ENCODE data around the gene RERG. TPM values are rescaled to one million over a fixed set of nuclear protein-coding genes. Genes with fewer than 3 reads are reported as not detected.

The RERG gene
- total and polyA plus RNA-seq, 2 experiments from 2014 or later, result 1.1 to 1.5 TPM

DNA sequence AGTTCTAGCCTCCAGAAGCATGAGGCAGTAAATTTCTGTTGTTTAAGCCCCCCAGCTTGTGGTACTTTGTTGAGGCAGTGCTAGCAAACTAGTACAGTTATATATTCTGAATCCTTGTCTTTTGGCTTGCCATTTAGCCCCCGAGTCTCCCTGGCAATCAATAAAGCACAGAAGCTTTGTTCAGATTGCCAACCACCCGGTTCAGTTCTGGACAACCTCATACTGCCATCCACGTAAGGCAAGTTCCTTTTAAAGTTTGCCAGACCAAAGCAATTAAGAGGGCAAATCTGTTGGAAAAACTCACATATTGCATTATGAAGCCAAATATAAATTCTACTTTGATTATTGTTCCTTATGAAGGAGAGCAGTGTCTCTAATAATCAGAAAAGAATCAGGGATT is 67.1 kb downstream of the RERG start:
- H3K4me1 ChIP-seq (ENCODE audit: insufficient read depth), result no peaks in the 10 kb centered on the region
- no peaks in the 10 kb centered on the region for H3K9me2 ChIP-seq (ENCODE audit: insufficient read depth)
- H3K4me3 Mint-ChIP-seq, result no peak overlapping the region
- no peak overlapping the region for H3K4me2 ChIP-seq
- no peaks in the 10 kb centered on the region; the same call in 2 of the 3 replicates for H3K9me3 Mint-ChIP-seq
- H4K20me1 ChIP-seq (replicated peaks; ENCODE audit: insufficient read depth), result no peaks in the 10 kb centered on the region; the same call in 1 of the 2 replicates
- no peaks in the 10 kb centered on the region for H3K36me3 ChIP-seq (ENCODE audit: insufficient read depth)
- peaks cover 2% of the 10 kb centered on the region for H3K27me3 Mint-ChIP-seq (ENCODE audit: insufficient read depth, low read depth, poor library complexity)
- no peaks in the 10 kb centered on the region for H3K27me3 ChIP-seq (ENCODE audit: insufficient read depth)
- no peak for TF ChIP-seq ZNF331 (CRISPR knock-in tag; IDR thresholded peaks at IDR 0.05; ENCODE audit: low read depth)
- TF ChIP-seq ZNF114 (CRISPR knock-in tag; IDR thresholded peaks at IDR 0.05), result no peak
- TF ChIP-seq POLR2AphosphoS5 (IDR thresholded peaks at IDR 0.05; ENCODE audit: low read depth), result no peak
- no peak for TF ChIP-seq NANOG (IDR thresholded peaks at IDR 0.05; ENCODE audit: borderline replicate concordance)
- TF ChIP-seq STAT1 (IDR thresholded peaks at IDR 0.05; ENCODE audit: unreplicated experiment), result no peak
- TF ChIP-seq EZH2phosphoT487 (IDR thresholded peaks at IDR 0.05; ENCODE audit: unreplicated experiment), result no peak
- TF ChIP-seq ETS1 (IDR thresholded peaks at IDR 0.05), result no peak
- TF ChIP-seq, protein P1, sequence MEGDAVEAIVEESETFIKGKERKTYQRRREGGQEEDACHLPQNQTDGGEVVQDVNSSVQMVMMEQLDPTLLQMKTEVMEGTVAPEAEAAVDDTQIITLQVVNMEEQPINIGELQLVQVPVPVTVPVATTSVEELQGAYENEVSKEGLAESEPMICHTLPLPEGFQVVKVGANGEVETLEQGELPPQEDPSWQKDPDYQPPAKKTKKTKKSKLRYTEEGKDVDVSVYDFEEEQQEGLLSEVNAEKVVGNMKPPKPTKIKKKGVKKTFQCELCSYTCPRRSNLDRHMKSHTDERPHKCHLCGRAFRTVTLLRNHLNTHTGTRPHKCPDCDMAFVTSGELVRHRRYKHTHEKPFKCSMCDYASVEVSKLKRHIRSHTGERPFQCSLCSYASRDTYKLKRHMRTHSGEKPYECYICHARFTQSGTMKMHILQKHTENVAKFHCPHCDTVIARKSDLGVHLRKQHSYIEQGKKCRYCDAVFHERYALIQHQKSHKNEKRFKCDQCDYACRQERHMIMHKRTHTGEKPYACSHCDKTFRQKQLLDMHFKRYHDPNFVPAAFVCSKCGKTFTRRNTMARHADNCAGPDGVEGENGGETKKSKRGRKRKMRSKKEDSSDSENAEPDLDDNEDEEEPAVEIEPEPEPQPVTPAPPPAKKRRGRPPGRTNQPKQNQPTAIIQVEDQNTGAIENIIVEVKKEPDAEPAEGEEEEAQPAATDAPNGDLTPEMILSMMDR (conservative IDR thresholded peaks at IDR 0.05; ENCODE audit: low read depth in 2 of 2), result no peak
- no peak for TF ChIP-seq JUNB (IDR thresholded peaks at IDR 0.05; ENCODE audit: unreplicated experiment)
- TF ChIP-seq EZH2 (IDR thresholded peaks at IDR 0.05; ENCODE audit: low read depth, unreplicated experiment), result no peak
- H3K27ac Mint-ChIP-seq, result no peak overlapping the region
- H3K36me3 Mint-ChIP-seq (ENCODE audit: low read depth), result no peaks in the 10 kb centered on the region
- no peaks in the 10 kb centered on the region for H3K79me2 ChIP-seq (replicated peaks; ENCODE audit: insufficient read depth)
- H2AFZ ChIP-seq, result no peak overlapping the region
- no peaks in the 10 kb centered on the region for H3K4me1 Mint-ChIP-seq
- DNase-seq (ENCODE audit: low spot score) (no peak), ATAC-seq (no peak)
- no peak overlapping the region for H3K4me3 ChIP-seq
- H3K27ac ChIP-seq (ENCODE audit: low read depth), result no peak overlapping the region
- H3F3A ChIP-seq (replicated peaks; ENCODE audit: low read depth), result no peaks in the 10 kb centered on the region

GRCh38 chr12:15152868-15153267 is 68.3 kb downstream of the RERG start:
- Mint-ChIP-seq H3K36me3 (ENCODE audit: low read depth) (no peaks in the 10 kb centered on the region), H3K9me3 (no peaks in the 10 kb centered on the region; the same call in 2 of the 3 replicates), H3K27me3 (ENCODE audit: insufficient read depth, low read depth, poor library complexity) (peaks cover 2% of the 10 kb centered on the region), H3K4me1 (no peaks in the 10 kb centered on the region), H3K27ac (no peak overlapping the region), H3K4me3 (no peak overlapping the region)
- DNase-seq (ENCODE audit: low spot score), result no peak
- no peaks in the 10 kb centered on the region for H3K36me3 ChIP-seq (ENCODE audit: insufficient read depth)
- ATAC-seq, result no peak
- no peaks in the 10 kb centered on the region for H3K9me2 ChIP-seq (ENCODE audit: insufficient read depth)
- no peak overlapping the region for H3K4me2 ChIP-seq
- no peaks in the 10 kb centered on the region for H3K79me2 ChIP-seq (replicated peaks; ENCODE audit: insufficient read depth)
- no peaks in the 10 kb centered on the region for H3K27me3 ChIP-seq (ENCODE audit: insufficient read depth)
- H3K27ac ChIP-seq (ENCODE audit: low read depth), result no peak overlapping the region
- H3K4me3 ChIP-seq, result no peak overlapping the region
- no peaks in the 10 kb centered on the region; the same call in 1 of the 2 replicates for H4K20me1 ChIP-seq (replicated peaks; ENCODE audit: insufficient read depth)
- H2AFZ ChIP-seq, result no peak overlapping the region
- H3F3A ChIP-seq (replicated peaks; ENCODE audit: low read depth), result no peaks in the 10 kb centered on the region
- H3K4me1 ChIP-seq (ENCODE audit: insufficient read depth), result no peaks in the 10 kb centered on the region
- TF ChIP-seq EZH2 (IDR thresholded peaks at IDR 0.05; ENCODE audit: low read depth, unreplicated experiment) (no peak), JUNB (IDR thresholded peaks at IDR 0.05; ENCODE audit: unreplicated experiment) (no peak), REST (IDR thresholded peaks at IDR 0.05; ENCODE audit: unreplicated experiment) (no peak)
